Stomach (tissue), 9 donors: ENCODE results near the gene ALAD. TPM values are rescaled to one million over a fixed set of nuclear protein-coding genes. Genes with fewer than 3 reads are reported as not detected.

Experiments used
- DNase-seq, 2 donors: peaks; one replicate each; pipeline versions ENCODE4 v3.0.0 to v3.0.0-alpha.2; 2013 to 2019
- H3K27ac ChIP-seq, 5 donors: fragments of 200-600 bp in 4 of 5; sonication (generic) in 4 of 5; one replicate each; pipeline ENCODE4 v1.5.1; 2013 to 2019; ENCODE audit warnings: mild to moderate bottlenecking in 1 of 5, moderate library complexity in 1 of 5
- H3K27me3 ChIP-seq, 3 donors: fragments of 200-600 bp; sonication (generic); one replicate each; pipeline ENCODE4 v1.5.1; 2017 to 2019; ENCODE audit warnings: mixed run types in 1 of 3
- H3K36me3 ChIP-seq, 4 donors: fragments of 200-600 bp; sonication (generic); 1 replicate in 3 of 4; 2 replicates in 1 of 4; pipeline ENCODE4 v1.5.1; 2016 to 2019
- H3K4me1 ChIP-seq, 4 donors: fragments of 200-600 bp; sonication (generic); one replicate each; pipeline ENCODE4 v1.5.1; 2016 to 2019
- H3K4me3 ChIP-seq, 4 donors: fragments of 200-600 bp; sonication (generic) in 3 of 4; one replicate each; pipeline ENCODE4 v1.5.1; 2016 to 2019; ENCODE audit warnings: mild to moderate bottlenecking in 1 of 4
- H3K9me3 ChIP-seq, 4 donors: fragments of 200-600 bp; sonication (generic); one replicate each; pipeline ENCODE4 v1.5.1; 2016 to 2019
- EP300 ChIP-seq: sonication (generic); formaldehyde crosslinking; IDR thresholded peaks from one replicate; pipeline ENCODE4 v1.6.1; 2017; ENCODE audit warnings: antibody characterized with exemption
- POLR2A ChIP-seq, 4 donors: fragments of 450-650 bp; IDR thresholded peaks; one replicate each; pipeline ENCODE4 v1.6.1; 2016; ENCODE audit warnings: antibody characterized with exemption in 4 of 4, control low read depth in 2 of 4, mild to moderate bottlenecking in 1 of 4, moderate library complexity in 1 of 4
- POLR2AphosphoS5 ChIP-seq, 3 donors: sonication (generic); formaldehyde crosslinking; IDR thresholded peaks; one replicate each; pipeline ENCODE4 v1.6.1; 2016; ENCODE audit warnings: antibody characterized with exemption in 3 of 3
- WGBS, 5 donors: extraction: QIAGEN DNeasy Blood & Tissue Kit in 3 of 5; methylation state at CpG; one replicate each; pipeline versions ENCODE4 v1.1.5 to v1.1.7; 2013 to 2018; 5-methylcytosine and 5-hydroxymethylcytosine counted together
- intact Hi-C: fragments of 100-400 bp; cut with DNase I; formaldehyde crosslinking; loops from one replicate; pipeline ENCODE4 v1.15.1; 2023; ENCODE audit warnings: low total_unique reads
- polyA plus RNA-seq, 3 donors: library from polyadenylated mRNA; stranded (reverse); fragments of 200-250 nt; gene quantifications; one replicate each; pipeline ENCODE4 v1.2.3, GENCODE V29; 2013
- total RNA-seq, 5 donors: library from RNA; depleted of rRNA; stranded (reverse); fragments of >200 nt; gene quantifications; one replicate each; pipeline versions ENCODE4 v1.1.0 to v1.2.3, GENCODE V29; 2014 to 2016
- TF ChIP-seq, protein P1 (sequence below), 7 experiments: fragments of 450-650 bp in 4 of 7; fragments of 200-600 bp in 3 of 7; sonication (generic) in 3 of 7; IDR thresholded peaks; one replicate each; pipeline ENCODE4 v1.5.1; 2016 to 2019; ENCODE audit warnings: antibody characterized with exemption in 7 of 7, control low read depth in 2 of 7, mild to moderate bottlenecking in 1 of 7
- donor health status: healthy with polysubstance abuse.
- donor health status: Bipolar disorder and iron deficiency.
- donor health status: healthy.

ALAD gene
- total and polyA plus RNA-seq, 8 donors, result 30.8 to 102 (median 52.5) TPM

DNA sequence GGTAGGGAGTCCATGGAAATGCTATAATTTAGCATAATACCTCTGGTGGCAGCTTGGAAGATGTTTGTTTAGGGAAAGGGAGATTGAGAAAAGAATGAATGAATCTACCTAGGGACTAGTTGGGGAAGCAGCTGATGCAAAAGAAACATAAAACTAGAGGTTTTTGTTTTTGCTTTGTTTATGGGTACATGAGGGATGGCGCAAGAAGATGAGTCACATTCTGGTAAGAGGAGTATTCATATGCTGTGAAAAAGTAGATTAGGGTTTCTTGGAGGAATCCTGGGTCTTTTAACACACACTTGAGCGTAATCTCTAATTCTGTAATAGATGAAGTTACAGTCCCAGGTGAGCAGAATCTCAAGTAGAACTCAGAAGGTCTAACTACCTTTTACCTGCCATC is 26.5 kb upstream of the ALAD start:
- Histone ChIP-seq H3K27me3 (no peaks in the 10 kb centered on the region), H3K4me1 (no peaks in the 10 kb centered on the region), H3K27ac (no peak overlapping the region), H3K9me3 (no peaks in the 10 kb centered on the region), H3K4me3 (no peak overlapping the region), H3K36me3 (no peaks in the 10 kb centered on the region)
- intact Hi-C loops, result no loop called here
- DNase-seq, result no peak
- 90 to 96% (median 93%) methylated on average over 2 of the region's 2 CpGs for WGBS, 5 donors
- TF ChIP-seq EP300 (no peak), POLR2AphosphoS5 (IDR thresholded peaks at IDR 0.05) (no peak), POLR2A (IDR thresholded peaks at IDR 0.05) (no peak)
- TF ChIP-seq, protein P1, sequence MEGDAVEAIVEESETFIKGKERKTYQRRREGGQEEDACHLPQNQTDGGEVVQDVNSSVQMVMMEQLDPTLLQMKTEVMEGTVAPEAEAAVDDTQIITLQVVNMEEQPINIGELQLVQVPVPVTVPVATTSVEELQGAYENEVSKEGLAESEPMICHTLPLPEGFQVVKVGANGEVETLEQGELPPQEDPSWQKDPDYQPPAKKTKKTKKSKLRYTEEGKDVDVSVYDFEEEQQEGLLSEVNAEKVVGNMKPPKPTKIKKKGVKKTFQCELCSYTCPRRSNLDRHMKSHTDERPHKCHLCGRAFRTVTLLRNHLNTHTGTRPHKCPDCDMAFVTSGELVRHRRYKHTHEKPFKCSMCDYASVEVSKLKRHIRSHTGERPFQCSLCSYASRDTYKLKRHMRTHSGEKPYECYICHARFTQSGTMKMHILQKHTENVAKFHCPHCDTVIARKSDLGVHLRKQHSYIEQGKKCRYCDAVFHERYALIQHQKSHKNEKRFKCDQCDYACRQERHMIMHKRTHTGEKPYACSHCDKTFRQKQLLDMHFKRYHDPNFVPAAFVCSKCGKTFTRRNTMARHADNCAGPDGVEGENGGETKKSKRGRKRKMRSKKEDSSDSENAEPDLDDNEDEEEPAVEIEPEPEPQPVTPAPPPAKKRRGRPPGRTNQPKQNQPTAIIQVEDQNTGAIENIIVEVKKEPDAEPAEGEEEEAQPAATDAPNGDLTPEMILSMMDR (IDR thresholded peaks at IDR 0.05), result no peak

DNA sequence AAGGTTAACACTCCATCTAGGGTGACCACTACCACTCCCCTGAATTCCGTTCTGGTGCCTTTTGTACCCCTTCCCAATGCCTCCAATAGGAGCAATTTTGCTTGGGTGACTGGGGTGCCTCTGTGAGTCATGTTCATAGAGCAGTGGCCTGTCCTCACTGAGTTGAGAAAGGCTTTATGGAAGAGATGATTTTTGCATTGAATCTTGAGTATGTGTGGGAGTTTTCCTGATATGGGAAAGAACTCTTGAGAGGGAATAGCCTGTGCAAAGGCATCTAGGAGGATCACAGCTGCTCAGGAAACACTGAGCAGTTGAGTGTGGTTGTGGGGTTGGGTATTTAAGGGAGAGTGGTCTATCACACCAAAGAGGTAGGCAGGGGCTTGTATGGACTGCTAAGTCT is 25.6 kb upstream of the ALAD start:
- no peaks in the 10 kb centered on the region for H3K27me3 ChIP-seq
- 43 to 100% (median 82%) methylated on average over 1 of the region's 1 CpG for WGBS, 5 donors
- no peaks in the 10 kb centered on the region for H3K9me3 ChIP-seq
- intact Hi-C loops, result no loop called here
- H3K4me3 ChIP-seq, result no peak overlapping the region
- TF ChIP-seq, protein P1 (IDR thresholded peaks at IDR 0.05), result no peak
- no peak for TF ChIP-seq POLR2A (IDR thresholded peaks at IDR 0.05)
- no peak for TF ChIP-seq POLR2AphosphoS5 (IDR thresholded peaks at IDR 0.05)
- TF ChIP-seq EP300, result no peak
- no peaks in the 10 kb centered on the region for H3K36me3 ChIP-seq
- DNase-seq, result no peak
- H3K4me1 ChIP-seq, result no peaks in the 10 kb centered on the region
- H3K27ac ChIP-seq, result no peak overlapping the region

DNA sequence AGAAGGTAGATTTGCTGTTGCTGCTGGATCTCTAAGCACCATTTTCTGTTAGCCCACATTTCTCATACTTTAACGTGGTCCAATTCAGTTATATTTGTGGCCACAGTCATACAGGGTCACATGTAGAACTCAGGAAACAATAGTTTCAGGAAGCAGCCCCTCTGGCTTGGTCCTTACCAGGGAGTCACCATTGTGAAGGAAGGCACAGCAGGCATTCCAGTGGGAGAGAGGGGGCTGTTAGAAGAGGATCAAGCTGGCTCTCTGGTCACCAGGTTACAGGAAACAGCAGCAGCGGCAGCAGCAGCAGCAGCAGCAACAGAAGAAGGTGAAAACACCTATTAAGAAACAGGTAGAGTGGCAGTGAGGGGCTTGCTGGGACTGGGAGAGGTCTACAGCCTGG is 24.0 kb upstream of the ALAD start:
- no peaks in the 10 kb centered on the region for H3K27me3 ChIP-seq
- intact Hi-C loops, result no loop called here
- H3K4me3 ChIP-seq, result no peak overlapping the region
- H3K4me1 ChIP-seq, result no peaks in the 10 kb centered on the region
- no peak overlapping the region for H3K27ac ChIP-seq
- TF ChIP-seq, protein P1 (IDR thresholded peaks at IDR 0.05), result no peak
- TF ChIP-seq POLR2AphosphoS5 (IDR thresholded peaks at IDR 0.05) (no peak), EP300 (no peak), POLR2A (IDR thresholded peaks at IDR 0.05) (no peak)
- H3K36me3 ChIP-seq, result no peaks in the 10 kb centered on the region
- no peaks in the 10 kb centered on the region for H3K9me3 ChIP-seq
- no peak for DNase-seq
- 39 to 61% (median 51%) methylated on average over 2 of the region's 2 CpGs for WGBS, 5 donors

DNA sequence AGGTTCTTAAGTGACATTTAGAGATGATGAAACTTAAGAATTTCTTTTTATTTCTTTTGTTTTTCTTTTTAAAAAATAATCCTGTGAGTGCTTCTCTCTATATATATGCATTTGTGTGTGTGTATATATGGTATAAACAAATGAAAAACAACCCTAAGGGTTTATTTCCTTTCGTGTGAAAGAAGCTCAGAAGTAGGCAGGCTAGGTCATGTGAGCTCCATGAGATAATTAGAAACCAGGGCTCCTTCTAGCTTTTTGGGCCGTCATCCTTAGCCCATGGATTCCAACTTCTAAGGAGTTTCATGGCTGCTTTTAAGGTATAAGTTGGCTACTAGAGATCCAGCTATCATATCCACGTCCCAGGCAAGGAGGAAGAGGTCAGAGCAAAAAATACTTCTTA is 20.6 kb upstream of the ALAD start:
- H3K4me3 ChIP-seq, result no peak overlapping the region
- H3K9me3 ChIP-seq, result no peaks in the 10 kb centered on the region
- intact Hi-C loops, result no loop called here
- no peak for TF ChIP-seq POLR2AphosphoS5 (IDR thresholded peaks at IDR 0.05)
- TF ChIP-seq POLR2A (IDR thresholded peaks at IDR 0.05), result no peak
- TF ChIP-seq, protein P1 (IDR thresholded peaks at IDR 0.05), result no peak
- no peak for TF ChIP-seq EP300
- no peaks in the 10 kb centered on the region for H3K4me1 ChIP-seq
- WGBS, 5 donors, result 68 to 81% (median 76%) methylated on average over 3 of the region's 3 CpGs
- no peaks in the 10 kb centered on the region for H3K27me3 ChIP-seq
- H3K27ac ChIP-seq, result no peak overlapping the region
- no peak for DNase-seq
- H3K36me3 ChIP-seq, result no peaks in the 10 kb centered on the region
